K562 (cell line): Measurements from ENCODE around the gene SLC16A13. TPM values are rescaled to one million over a fixed set of nuclear protein-coding genes. Genes with fewer than 3 reads are reported as not detected.

ENCODE experiments used
- DPF2 ChIP-seq: fragments of 450-650 bp; IDR thresholded peaks from 2 replicates; pipeline ENCODE4 v1.6.1; 2016
- GATAD2A ChIP-seq: fragments of 450-650 bp; IDR thresholded peaks from 2 replicates; pipeline ENCODE4 v1.6.1; 2017
- JUNB ChIP-seq: fragments of 450-650 bp; formaldehyde crosslinking; conservative IDR thresholded peaks from 2 replicates; pipeline ENCODE4 v1.4.0; 2020; ENCODE audit warnings: mild to moderate bottlenecking
- MEIS2 ChIP-seq: fragments of 450-650 bp; IDR thresholded peaks from 2 replicates; pipeline ENCODE4 v1.6.1; 2014; ENCODE audit warnings: mild to moderate bottlenecking; ENCODE audit not compliant: partially characterized antibody
- MNT ChIP-seq, 2 experiments: fragments of 450-650 bp; conservative IDR thresholded peaks; 2 replicates each; pipeline ENCODE4 v1.6.1; 2017; ENCODE audit warnings: mild to moderate bottlenecking in 2 of 2, moderate library complexity in 2 of 2
- MXI1 ChIP-seq: IDR thresholded peaks from 2 replicates; pipeline ENCODE4 v1.6.1; 2011; ENCODE audit warnings: low read depth, mild to moderate bottlenecking, improper control_type of control experiment, low read length
- TBL1XR1 ChIP-seq, 2 experiments: IDR thresholded peaks; 2 replicates each; pipeline ENCODE4 v1.6.1; 2012; ENCODE audit warnings: improper control_type of control experiment in 2 of 2, low read length in 2 of 2, mild to moderate bottlenecking in 1 of 2
- XRCC4 ChIP-seq: IDR thresholded peaks from one replicate; pipeline ENCODE4 v1.6.1; 2011; ENCODE audit not compliant: insufficient read depth, insufficient read length; ENCODE audit errors: extremely low read depth
- polyA plus RNA-seq, 8 experiments: library from polyadenylated mRNA; depleted of rRNA in 4 of 8; stranded (reverse) in 5 of 8; unstranded in 3 of 8; fragments of >200 nt; fragmentation: Nextera tagmentation in 2 of 8; fragmentation: Illumina TruSeq in 1 of 8; extraction: Ambion mirVana in 2 of 8; extraction: Trizol in 1 of 8; gene quantifications; 2 replicates each; pipeline versions ENCODE4 v1.2.1 to v1.2.3, GENCODE V29; 2011 to 2014; ENCODE audit warnings: inconsistent platforms in 1 of 8, missing spikeins in 1 of 8
- total RNA-seq, 7 experiments: library from RNA; depleted of rRNA in 6 of 7; stranded (reverse); fragments of >200 nt in 6 of 7; fragmentation: Illumina TruSeq in 2 of 7; extraction: Trizol in 2 of 7; gene quantifications; 2 replicates each; pipeline versions ENCODE4 v1.2.1 to v1.2.3, GENCODE V29; 2011 to 2021; ENCODE audit warnings: low replicate concordance in 1 of 7
- TF ChIP-seq, protein P1 (sequence below): fragments of 450-650 bp; formaldehyde crosslinking; IDR thresholded peaks from 2 replicates; pipeline ENCODE4 v1.4.0; 2020; ENCODE audit warnings: mild to moderate bottlenecking
- TF ChIP-seq, protein P2 (sequence below): fragments of 450-650 bp; IDR thresholded peaks from 2 replicates; pipeline ENCODE4 v1.6.1; 2016; ENCODE audit warnings: mild to moderate bottlenecking, moderate library complexity
- TF ChIP-seq, protein P3 (sequence below): sonication (generic); formaldehyde crosslinking; IDR thresholded peaks from 2 replicates; pipeline ENCODE4 v1.8.1; 2023; ENCODE audit warnings: mild to moderate bottlenecking, missing genetic modification reagents

Gene SLC16A13
- total and polyA plus RNA-seq, 9 of the 15 experiments (the other 6 are each of a cell fraction or from before 2014, with no cell fraction given): 0.04 to 5.6 (median 0.87) TPM

DNA sequence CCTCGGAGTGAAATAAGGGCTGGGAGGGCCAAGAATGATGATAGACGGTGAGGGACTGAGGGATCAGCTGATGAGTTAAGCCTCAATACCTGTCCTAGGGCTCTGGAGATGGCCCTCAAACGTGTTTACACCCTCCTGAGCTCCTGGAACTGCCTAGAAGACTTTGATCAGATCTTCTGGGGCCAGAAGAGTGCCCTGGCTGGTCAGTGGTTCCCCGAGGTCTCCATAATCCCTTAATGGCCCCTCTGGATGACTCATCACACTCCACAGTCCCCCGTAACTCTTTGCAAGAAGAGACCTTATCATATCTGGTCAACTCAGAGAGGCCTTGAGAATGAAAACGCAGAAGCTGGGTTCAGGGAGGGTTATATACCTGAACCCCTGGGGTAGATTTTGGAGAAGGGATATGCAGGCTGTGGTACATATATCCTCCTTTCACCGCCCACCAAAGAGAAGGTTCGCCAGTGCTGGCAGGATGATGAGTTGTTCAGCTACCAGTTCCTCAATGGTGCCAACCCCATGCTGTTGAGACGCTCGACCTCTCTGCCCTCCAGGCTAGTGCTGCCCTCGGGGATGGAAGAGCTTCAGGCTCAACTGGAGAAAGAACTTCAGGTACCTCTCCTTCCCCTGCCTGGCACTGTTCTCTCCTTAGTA lies 36.8 kb upstream of the SLC16A13 start (continued):
- TF ChIP-seq MNT (conservative IDR thresholded peaks at IDR 0.05): 0 out of 4 replicates have a peak, but pooled peaks of 1 of the 2 experiments have one; percentile 34
- peak; percentile 94 for TF ChIP-seq DPF2
- TF ChIP-seq JUNB: peak; percentile 78
- TF ChIP-seq, protein P1, sequence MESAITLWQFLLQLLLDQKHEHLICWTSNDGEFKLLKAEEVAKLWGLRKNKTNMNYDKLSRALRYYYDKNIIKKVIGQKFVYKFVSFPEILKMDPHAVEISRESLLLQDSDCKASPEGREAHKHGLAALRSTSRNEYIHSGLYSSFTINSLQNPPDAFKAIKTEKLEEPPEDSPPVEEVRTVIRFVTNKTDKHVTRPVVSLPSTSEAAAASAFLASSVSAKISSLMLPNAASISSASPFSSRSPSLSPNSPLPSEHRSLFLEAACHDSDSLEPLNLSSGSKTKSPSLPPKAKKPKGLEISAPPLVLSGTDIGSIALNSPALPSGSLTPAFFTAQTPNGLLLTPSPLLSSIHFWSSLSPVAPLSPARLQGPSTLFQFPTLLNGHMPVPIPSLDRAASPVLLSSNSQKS: no peak
- TF ChIP-seq TBL1XR1 (IDR thresholded peaks at IDR 0.05; ENCODE audit: low read length in 2 of 2): peak in 1 of 2 experiments; percentile 52; a peak in 1 of 4 replicates
- TF ChIP-seq, protein P2, sequence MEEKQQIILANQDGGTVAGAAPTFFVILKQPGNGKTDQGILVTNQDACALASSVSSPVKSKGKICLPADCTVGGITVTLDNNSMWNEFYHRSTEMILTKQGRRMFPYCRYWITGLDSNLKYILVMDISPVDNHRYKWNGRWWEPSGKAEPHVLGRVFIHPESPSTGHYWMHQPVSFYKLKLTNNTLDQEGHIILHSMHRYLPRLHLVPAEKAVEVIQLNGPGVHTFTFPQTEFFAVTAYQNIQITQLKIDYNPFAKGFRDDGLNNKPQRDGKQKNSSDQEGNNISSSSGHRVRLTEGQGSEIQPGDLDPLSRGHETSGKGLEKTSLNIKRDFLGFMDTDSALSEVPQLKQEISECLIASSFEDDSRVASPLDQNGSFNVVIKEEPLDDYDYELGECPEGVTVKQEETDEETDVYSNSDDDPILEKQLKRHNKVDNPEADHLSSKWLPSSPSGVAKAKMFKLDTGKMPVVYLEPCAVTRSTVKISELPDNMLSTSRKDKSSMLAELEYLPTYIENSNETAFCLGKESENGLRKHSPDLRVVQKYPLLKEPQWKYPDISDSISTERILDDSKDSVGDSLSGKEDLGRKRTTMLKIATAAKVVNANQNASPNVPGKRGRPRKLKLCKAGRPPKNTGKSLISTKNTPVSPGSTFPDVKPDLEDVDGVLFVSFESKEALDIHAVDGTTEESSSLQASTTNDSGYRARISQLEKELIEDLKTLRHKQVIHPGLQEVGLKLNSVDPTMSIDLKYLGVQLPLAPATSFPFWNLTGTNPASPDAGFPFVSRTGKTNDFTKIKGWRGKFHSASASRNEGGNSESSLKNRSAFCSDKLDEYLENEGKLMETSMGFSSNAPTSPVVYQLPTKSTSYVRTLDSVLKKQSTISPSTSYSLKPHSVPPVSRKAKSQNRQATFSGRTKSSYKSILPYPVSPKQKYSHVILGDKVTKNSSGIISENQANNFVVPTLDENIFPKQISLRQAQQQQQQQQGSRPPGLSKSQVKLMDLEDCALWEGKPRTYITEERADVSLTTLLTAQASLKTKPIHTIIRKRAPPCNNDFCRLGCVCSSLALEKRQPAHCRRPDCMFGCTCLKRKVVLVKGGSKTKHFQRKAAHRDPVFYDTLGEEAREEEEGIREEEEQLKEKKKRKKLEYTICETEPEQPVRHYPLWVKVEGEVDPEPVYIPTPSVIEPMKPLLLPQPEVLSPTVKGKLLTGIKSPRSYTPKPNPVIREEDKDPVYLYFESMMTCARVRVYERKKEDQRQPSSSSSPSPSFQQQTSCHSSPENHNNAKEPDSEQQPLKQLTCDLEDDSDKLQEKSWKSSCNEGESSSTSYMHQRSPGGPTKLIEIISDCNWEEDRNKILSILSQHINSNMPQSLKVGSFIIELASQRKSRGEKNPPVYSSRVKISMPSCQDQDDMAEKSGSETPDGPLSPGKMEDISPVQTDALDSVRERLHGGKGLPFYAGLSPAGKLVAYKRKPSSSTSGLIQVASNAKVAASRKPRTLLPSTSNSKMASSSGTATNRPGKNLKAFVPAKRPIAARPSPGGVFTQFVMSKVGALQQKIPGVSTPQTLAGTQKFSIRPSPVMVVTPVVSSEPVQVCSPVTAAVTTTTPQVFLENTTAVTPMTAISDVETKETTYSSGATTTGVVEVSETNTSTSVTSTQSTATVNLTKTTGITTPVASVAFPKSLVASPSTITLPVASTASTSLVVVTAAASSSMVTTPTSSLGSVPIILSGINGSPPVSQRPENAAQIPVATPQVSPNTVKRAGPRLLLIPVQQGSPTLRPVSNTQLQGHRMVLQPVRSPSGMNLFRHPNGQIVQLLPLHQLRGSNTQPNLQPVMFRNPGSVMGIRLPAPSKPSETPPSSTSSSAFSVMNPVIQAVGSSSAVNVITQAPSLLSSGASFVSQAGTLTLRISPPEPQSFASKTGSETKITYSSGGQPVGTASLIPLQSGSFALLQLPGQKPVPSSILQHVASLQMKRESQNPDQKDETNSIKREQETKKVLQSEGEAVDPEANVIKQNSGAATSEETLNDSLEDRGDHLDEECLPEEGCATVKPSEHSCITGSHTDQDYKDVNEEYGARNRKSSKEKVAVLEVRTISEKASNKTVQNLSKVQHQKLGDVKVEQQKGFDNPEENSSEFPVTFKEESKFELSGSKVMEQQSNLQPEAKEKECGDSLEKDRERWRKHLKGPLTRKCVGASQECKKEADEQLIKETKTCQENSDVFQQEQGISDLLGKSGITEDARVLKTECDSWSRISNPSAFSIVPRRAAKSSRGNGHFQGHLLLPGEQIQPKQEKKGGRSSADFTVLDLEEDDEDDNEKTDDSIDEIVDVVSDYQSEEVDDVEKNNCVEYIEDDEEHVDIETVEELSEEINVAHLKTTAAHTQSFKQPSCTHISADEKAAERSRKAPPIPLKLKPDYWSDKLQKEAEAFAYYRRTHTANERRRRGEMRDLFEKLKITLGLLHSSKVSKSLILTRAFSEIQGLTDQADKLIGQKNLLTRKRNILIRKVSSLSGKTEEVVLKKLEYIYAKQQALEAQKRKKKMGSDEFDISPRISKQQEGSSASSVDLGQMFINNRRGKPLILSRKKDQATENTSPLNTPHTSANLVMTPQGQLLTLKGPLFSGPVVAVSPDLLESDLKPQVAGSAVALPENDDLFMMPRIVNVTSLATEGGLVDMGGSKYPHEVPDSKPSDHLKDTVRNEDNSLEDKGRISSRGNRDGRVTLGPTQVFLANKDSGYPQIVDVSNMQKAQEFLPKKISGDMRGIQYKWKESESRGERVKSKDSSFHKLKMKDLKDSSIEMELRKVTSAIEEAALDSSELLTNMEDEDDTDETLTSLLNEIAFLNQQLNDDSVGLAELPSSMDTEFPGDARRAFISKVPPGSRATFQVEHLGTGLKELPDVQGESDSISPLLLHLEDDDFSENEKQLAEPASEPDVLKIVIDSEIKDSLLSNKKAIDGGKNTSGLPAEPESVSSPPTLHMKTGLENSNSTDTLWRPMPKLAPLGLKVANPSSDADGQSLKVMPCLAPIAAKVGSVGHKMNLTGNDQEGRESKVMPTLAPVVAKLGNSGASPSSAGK: peak; percentile 38; the same call in 1 of the 2 replicates
- TF ChIP-seq, protein P3, sequence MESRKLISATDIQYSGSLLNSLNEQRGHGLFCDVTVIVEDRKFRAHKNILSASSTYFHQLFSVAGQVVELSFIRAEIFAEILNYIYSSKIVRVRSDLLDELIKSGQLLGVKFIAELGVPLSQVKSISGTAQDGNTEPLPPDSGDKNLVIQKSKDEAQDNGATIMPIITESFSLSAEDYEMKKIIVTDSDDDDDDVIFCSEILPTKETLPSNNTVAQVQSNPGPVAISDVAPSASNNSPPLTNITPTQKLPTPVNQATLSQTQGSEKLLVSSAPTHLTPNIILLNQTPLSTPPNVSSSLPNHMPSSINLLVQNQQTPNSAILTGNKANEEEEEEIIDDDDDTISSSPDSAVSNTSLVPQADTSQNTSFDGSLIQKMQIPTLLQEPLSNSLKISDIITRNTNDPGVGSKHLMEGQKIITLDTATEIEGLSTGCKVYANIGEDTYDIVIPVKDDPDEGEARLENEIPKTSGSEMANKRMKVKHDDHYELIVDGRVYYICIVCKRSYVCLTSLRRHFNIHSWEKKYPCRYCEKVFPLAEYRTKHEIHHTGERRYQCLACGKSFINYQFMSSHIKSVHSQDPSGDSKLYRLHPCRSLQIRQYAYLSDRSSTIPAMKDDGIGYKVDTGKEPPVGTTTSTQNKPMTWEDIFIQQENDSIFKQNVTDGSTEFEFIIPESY (CRISPR knock-in tag): no peak
- TF ChIP-seq XRCC4: no peak
- TF ChIP-seq MEIS2: peak; percentile 25
- TF ChIP-seq GATAD2A: peak; percentile 18; the same call in 1 of the 2 replicates
- TF ChIP-seq MXI1: no peak
